Measurements from ENCODE around the gene PCYOX1L.

The PCYOX1L gene

GRCh38 chr5:149363936-149364335 is 6.1 kb downstream of the PCYOX1L start:
- TF ChIP-seq POLR2AphosphoS5 (IDR thresholded peaks at IDR 0.05; ENCODE audit: low read depth, low read length) (no peak), REST (IDR thresholded peaks at IDR 0.05; ENCODE audit: insufficient read depth in 1 of 2, low read depth in 2 of 2, low read length in 2 of 2) (no peak), FOXP2 (optimal IDR thresholded peaks at IDR 0.05; ENCODE audit: borderline replicate concordance, extremely low read depth, extremely low read length, insufficient read depth) (no peak), SIN3A (IDR thresholded peaks at IDR 0.05; ENCODE audit: borderline replicate concordance, insufficient read depth, low read length) (no peak), TAF1 (IDR thresholded peaks at IDR 0.05; ENCODE audit: borderline replicate concordance, insufficient read depth, low read length) (no peak)

DNA sequence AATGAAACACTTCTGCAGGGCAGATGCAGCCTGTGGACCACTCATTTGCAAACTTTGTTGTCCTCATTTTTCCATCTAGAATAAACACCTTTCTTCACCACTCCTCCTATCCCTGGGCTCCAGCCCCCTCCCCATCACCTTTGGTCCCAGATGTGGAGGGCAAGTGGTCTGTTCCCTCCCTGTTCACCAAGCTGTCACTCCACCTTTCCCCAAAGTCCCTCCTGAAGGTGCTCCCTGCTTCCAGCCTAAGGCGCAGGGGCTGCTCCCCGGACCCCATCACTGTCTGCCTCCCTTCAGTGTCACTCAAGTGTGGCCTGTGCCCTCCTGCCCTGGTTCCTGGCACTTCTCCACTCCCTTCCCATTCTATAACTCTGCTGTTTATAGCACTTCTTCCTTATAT is 6.9 kb downstream of the PCYOX1L start:
- TF ChIP-seq POLR2AphosphoS5 (IDR thresholded peaks at IDR 0.05; ENCODE audit: low read depth, low read length) (no peak), TAF1 (IDR thresholded peaks at IDR 0.05; ENCODE audit: borderline replicate concordance, insufficient read depth, low read length) (no peak), SIN3A (IDR thresholded peaks at IDR 0.05; ENCODE audit: borderline replicate concordance, insufficient read depth, low read length) (no peak), FOXP2 (optimal IDR thresholded peaks at IDR 0.05; ENCODE audit: borderline replicate concordance, extremely low read depth, extremely low read length, insufficient read depth) (no peak), REST (IDR thresholded peaks at IDR 0.05; ENCODE audit: insufficient read depth in 1 of 2, low read depth in 2 of 2, low read length in 2 of 2) (no peak)

DNA sequence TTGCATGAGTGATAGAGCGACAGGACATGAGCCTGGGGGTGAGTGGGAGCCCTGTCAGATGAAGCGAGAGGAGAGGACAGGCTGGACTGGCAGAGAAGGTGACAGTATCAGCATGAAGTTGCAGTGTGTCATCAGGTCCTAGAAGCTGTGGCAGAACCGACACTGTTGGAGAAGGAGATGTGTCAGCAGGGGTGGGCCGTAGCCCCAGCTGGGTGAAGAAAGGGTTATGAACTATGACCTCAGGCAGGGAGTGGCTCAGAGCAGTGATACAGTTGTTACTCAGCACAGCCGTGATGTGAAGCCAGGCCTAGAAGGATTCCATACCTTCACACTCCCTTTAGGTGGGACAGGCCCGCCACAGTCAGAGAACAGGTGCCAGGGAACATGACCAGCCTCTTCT is 7.6 kb downstream of the PCYOX1L start:
- TF ChIP-seq TAF1 (IDR thresholded peaks at IDR 0.05; ENCODE audit: borderline replicate concordance, insufficient read depth, low read length), result no peak
- no peak for TF ChIP-seq REST (IDR thresholded peaks at IDR 0.05; ENCODE audit: insufficient read depth in 1 of 2, low read depth in 2 of 2, low read length in 2 of 2)
- no peak for TF ChIP-seq POLR2AphosphoS5 (IDR thresholded peaks at IDR 0.05; ENCODE audit: low read depth, low read length)
- no peak for TF ChIP-seq SIN3A (IDR thresholded peaks at IDR 0.05; ENCODE audit: borderline replicate concordance, insufficient read depth, low read length)
- TF ChIP-seq FOXP2 (optimal IDR thresholded peaks at IDR 0.05; ENCODE audit: borderline replicate concordance, extremely low read depth, extremely low read length, insufficient read depth), result no peak

DNA sequence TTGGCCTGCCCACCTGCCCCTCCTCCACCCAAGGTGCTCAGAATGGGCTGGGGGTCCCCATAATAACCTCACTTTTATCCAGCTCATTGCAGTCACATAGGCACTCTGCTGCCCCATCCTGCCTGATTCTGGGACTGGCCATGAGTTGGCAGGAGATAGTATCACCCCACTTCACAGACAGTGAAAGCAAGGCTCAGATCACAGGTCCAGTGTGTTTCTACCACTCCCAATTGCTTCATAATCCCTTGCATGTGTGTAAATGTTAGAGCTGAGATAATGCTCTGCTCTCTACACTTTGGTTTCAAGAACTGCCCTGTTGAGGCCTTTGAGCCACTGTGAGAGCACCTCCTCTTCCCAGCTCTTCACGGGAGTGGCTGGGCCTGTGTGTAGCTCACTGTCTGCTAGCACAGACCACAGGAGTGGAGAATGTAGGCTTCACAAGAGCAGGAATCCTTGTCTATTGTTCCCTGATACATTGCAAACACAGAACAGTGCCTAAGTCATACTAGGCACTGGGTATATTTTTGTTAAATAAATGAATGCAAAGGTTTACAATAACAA is 8.4 kb downstream of the PCYOX1L start:
- TF ChIP-seq TAF1 (IDR thresholded peaks at IDR 0.05; ENCODE audit: borderline replicate concordance, insufficient read depth, low read length) (no peak), SIN3A (IDR thresholded peaks at IDR 0.05; ENCODE audit: borderline replicate concordance, insufficient read depth, low read length) (no peak), FOXP2 (optimal IDR thresholded peaks at IDR 0.05; ENCODE audit: borderline replicate concordance, extremely low read depth, extremely low read length, insufficient read depth) (no peak), REST (IDR thresholded peaks at IDR 0.05; ENCODE audit: insufficient read depth in 1 of 2, low read depth in 2 of 2, low read length in 2 of 2) (no peak), POLR2AphosphoS5 (IDR thresholded peaks at IDR 0.05; ENCODE audit: low read depth, low read length) (no peak)

All from PFSK-1 (cell line).